Erythroblast (primary cell): ENCODE measurements around the gene CDH10.

ENCODE experiments used
- GATA1 ChIP-seq: IDR thresholded peaks from 2 replicates; pipeline ENCODE4 v1.6.1; 2011; ENCODE audit warnings: low read depth, mild to moderate bottlenecking, control low read depth, low read length, moderate library complexity
- POLR2A ChIP-seq: IDR thresholded peaks from 2 replicates; pipeline ENCODE4 v1.6.1; 2011; ENCODE audit warnings: mild to moderate bottlenecking, low read length

- TF ChIP-seq POLR2A (no peak), GATA1 (no peak)
These were observed 29.6 kb downstream of the CDH10 start for GRCh38 chr5:24615159-24615558.
